ENCODE measurements around the gene LDHD. TPM values are rescaled to one million over a fixed set of nuclear protein-coding genes. Genes with fewer than 3 reads are reported as not detected.
"Not testable (repeated sequence)": the region's sequence is repeated elsewhere in the genome, so short reads cannot be mapped to it uniquely, and the experiment has no call there.

Gene LDHD
- polyA plus RNA-seq, 3 donors: 3.7 to 6.3 (median 5.4) TPM

DNA sequence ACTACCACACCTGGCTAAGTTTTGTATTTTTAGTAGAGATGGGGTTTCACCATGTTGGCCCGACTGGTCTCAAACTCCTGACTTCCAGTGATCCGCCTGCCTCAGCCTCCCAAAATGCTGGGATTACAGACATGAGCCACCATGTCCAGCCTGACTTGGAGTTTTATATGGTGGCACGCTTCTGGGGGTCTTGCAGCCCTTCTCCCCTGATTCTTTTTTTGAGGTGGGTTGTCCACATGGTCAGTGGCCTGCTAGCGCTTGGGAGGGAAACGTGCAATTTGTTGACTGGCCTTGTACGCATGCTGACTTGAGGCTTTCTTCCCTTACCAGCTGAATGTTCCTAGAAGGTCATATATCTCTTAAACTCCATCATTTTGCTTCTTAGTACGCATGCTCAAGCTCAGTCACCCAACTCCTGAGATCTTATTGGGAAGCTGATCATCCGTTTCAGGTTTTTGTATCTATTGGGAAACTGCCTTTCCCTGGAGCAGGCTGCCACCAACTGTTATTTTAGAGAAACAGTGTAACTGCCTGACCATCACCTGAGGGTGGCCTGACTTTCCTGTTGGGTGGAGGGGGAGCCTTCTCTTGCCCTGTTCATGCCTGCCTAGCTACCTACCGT lies 13.7 kb upstream of the LDHD start:
- H3K36me3 Mint-ChIP-seq: peaks cover 0 to 3% of the 10 kb centered on the region in 2 donors

DNA sequence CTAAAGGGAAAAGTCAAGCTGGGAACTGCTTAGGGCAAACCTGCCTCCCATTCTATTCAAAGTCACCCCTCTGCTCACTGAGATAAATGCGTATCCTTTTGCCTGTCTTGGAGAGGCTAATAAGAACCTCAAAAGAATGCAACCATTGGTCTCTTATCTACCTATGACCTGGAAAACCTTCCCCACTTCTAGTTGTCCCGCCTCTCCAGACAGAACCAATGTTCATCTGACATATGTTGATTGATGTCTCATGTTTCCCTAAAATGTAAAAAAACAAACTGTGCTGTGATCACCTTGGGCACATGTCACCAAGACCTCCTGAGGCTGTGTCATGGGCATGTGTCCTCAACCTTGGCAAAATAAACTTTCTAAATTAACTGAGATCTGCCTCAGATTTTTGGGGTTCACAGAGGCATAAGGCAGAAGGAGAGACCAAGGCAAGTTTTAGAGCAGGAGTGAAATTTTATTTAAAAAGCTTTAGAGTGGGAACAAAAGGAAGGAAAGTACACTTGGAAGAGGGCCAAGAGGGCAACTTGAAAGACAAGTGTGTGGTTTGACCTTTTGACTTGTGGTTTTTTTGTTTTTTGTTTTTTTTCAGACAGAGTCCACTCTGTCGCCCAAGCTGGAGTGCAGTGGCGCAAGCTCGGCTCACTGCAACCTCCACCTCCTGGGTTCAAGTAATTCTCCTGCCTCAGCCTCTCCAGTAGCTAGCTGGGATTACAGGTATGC lies 13.0 kb upstream of the LDHD start:
- peaks cover 13 to 14% of the 10 kb centered on the region in 2 donors for H3K9me3 ChIP-seq (replicated peaks in 1 of 2; ENCODE audit: control insufficient read depth in 1 of 2, insufficient read depth in 1 of 2, low read length in 2 of 2)
- H3K79me2 ChIP-seq (ENCODE audit: insufficient read depth, low read length); H3K27ac ChIP-seq (ENCODE audit: low read depth in 1 of 2, low read length in 2 of 2); H3K9ac ChIP-seq (ENCODE audit: insufficient read depth, low read length, poor library complexity, severe bottlenecking); H2AFZ ChIP-seq (ENCODE audit: insufficient read depth, low read depth, low read length, poor library complexity, severe bottlenecking); intact Hi-C loops (cut with micrococcal nuclease); DNase-seq; H3K36me3 Mint-ChIP-seq; H4K20me1 ChIP-seq (ENCODE audit: insufficient read depth, low read length); H3K4me3 ChIP-seq (replicated peaks in 1 of 3; ENCODE audit: low read depth in 2 of 3, low read length in 3 of 3); H3K4me1 ChIP-seq (ENCODE audit: control insufficient read depth in 1 of 2, insufficient read depth in 2 of 2, low read length in 2 of 2); H3K36me3 ChIP-seq (replicated peaks in 1 of 2; ENCODE audit: control insufficient read depth in 1 of 2, insufficient read depth in 2 of 2, low read length in 2 of 2); H3K4me2 ChIP-seq (replicated peaks; ENCODE audit: extremely low read depth, low read length, poor library complexity, severe bottlenecking); H3K27me3 ChIP-seq (ENCODE audit: control insufficient read depth in 2 of 2, insufficient read depth in 2 of 2, low read length in 2 of 2); H3K27ac Mint-ChIP-seq: not testable (repeated sequence)
- H3K4me3 Mint-ChIP-seq: peak overlapping the region in 1 of 2 donors; percentile 36
- peaks cover 4 to 42% (median 23%) of the 10 kb centered on the region in 7 donors for H3K9me3 Mint-ChIP-seq
- H3K27me3 Mint-ChIP-seq (ENCODE audit: low read depth in 3 of 3): peaks cover 10 to 36% (median 16%) of the 10 kb centered on the region in 3 donors
- H3K4me1 Mint-ChIP-seq: peaks cover 11% of the 10 kb centered on the region
- 0% methylated on average over 3 of the region's 5 CpGs for WGBS (ENCODE audit: insufficient coverage)

More for the DNA sequence above, 13.7 kb upstream of the LDHD start:
- no peak overlapping the region for H2AFZ ChIP-seq (ENCODE audit: insufficient read depth, low read depth, low read length, poor library complexity, severe bottlenecking)
- peaks cover 11 to 13% of the 10 kb centered on the region in 2 donors for H3K9me3 ChIP-seq (replicated peaks in 1 of 2; ENCODE audit: control insufficient read depth in 1 of 2, insufficient read depth in 1 of 2, low read length in 2 of 2)
- Mint-ChIP-seq H3K27ac (peak overlapping the region in 1 of 7 donors; percentile 22), H3K4me3 (peak overlapping the region in 1 of 2 donors; percentile 46), H3K9me3 (peaks cover 2 to 35% (median 20%) of the 10 kb centered on the region in 7 donors), H3K4me1 (peaks cover 11% of the 10 kb centered on the region), H3K27me3 (ENCODE audit: low read depth in 3 of 3) (peaks cover 12 to 39% (median 16%) of the 10 kb centered on the region in 3 donors)
- no peaks in the 10 kb centered on the region for H3K79me2 ChIP-seq (ENCODE audit: insufficient read depth, low read length)
- no peak for DNase-seq
- H3K36me3 ChIP-seq (replicated peaks in 1 of 2; ENCODE audit: control insufficient read depth in 1 of 2, insufficient read depth in 2 of 2, low read length in 2 of 2): no peaks in the 10 kb centered on the region
- no peak overlapping the region for H3K27ac ChIP-seq (ENCODE audit: low read depth in 1 of 2, low read length in 2 of 2)
- peaks cover 5 to 8% of the 10 kb centered on the region in 2 donors for H3K4me1 ChIP-seq (ENCODE audit: control insufficient read depth in 1 of 2, insufficient read depth in 2 of 2, low read length in 2 of 2)
- no peak overlapping the region for H3K4me3 ChIP-seq (replicated peaks in 1 of 3; ENCODE audit: low read depth in 2 of 3, low read length in 3 of 3)
- intact Hi-C loops (cut with micrococcal nuclease): no loop called here
- H4K20me1 ChIP-seq (ENCODE audit: insufficient read depth, low read length): no peaks in the 10 kb centered on the region
- 64% methylated on average over 5 of the region's 9 CpGs for WGBS (ENCODE audit: insufficient coverage)
- H3K4me2 ChIP-seq (replicated peaks; ENCODE audit: extremely low read depth, low read length, poor library complexity, severe bottlenecking): no peak overlapping the region
- no peaks in the 10 kb centered on the region for H3K27me3 ChIP-seq (ENCODE audit: control insufficient read depth in 2 of 2, insufficient read depth in 2 of 2, low read length in 2 of 2)
- TF ChIP-seq, protein P1, sequence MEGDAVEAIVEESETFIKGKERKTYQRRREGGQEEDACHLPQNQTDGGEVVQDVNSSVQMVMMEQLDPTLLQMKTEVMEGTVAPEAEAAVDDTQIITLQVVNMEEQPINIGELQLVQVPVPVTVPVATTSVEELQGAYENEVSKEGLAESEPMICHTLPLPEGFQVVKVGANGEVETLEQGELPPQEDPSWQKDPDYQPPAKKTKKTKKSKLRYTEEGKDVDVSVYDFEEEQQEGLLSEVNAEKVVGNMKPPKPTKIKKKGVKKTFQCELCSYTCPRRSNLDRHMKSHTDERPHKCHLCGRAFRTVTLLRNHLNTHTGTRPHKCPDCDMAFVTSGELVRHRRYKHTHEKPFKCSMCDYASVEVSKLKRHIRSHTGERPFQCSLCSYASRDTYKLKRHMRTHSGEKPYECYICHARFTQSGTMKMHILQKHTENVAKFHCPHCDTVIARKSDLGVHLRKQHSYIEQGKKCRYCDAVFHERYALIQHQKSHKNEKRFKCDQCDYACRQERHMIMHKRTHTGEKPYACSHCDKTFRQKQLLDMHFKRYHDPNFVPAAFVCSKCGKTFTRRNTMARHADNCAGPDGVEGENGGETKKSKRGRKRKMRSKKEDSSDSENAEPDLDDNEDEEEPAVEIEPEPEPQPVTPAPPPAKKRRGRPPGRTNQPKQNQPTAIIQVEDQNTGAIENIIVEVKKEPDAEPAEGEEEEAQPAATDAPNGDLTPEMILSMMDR (IDR thresholded peaks at IDR 0.05): no peak
- H3K9ac ChIP-seq (ENCODE audit: insufficient read depth, low read length, poor library complexity, severe bottlenecking): no peak overlapping the region
